CD4-positive, alpha-beta memory T cell (primary cell): ENCODE results near the gene VAX1. TPM values are rescaled to one million over a fixed set of nuclear protein-coding genes. Genes with fewer than 3 reads are reported as not detected.

Experiments used
- CTCF ChIA-PET: fragments of 350-600 bp; sonication (Branson Sonifier 250); formaldehyde crosslinking; loops from one replicate; lab custom pipeline; 2021; ENCODE audit warnings: inconsistent platforms; ENCODE audit not compliant: partially characterized antibody; lab: Charles Lee
- POLR2A ChIA-PET: fragments of 350-600 bp; sonication (Branson Sonifier 250); formaldehyde crosslinking; loops from one replicate; lab custom pipeline; 2021; ENCODE audit not compliant: partially characterized antibody; lab: Charles Lee
- DNase-seq, 5 donors: peaks; one replicate each; pipeline versions ENCODE4 v3.0.0 to v3.0.0-alpha.2; 2020 to 2022; ENCODE audit warnings: mixed read lengths in 1 of 5
- H3K27ac ChIP-seq: one replicate; pipeline ENCODE4 v1.7.0; 2013; ENCODE audit warnings: low read depth, low read length
- H3K27me3 ChIP-seq: 2 replicates; pipeline ENCODE4 v1.7.0; 2013; ENCODE audit warnings: mild to moderate bottlenecking, low read length, moderate library complexity; ENCODE audit not compliant: insufficient read depth
- H3K36me3 ChIP-seq: 2 replicates; pipeline ENCODE4 v1.7.0; 2013; ENCODE audit warnings: mild to moderate bottlenecking, low read length, moderate library complexity; ENCODE audit not compliant: insufficient read depth
- H3K4me1 ChIP-seq: 2 replicates; pipeline ENCODE4 v1.7.0; 2013; ENCODE audit warnings: mild to moderate bottlenecking, low read length, moderate library complexity; ENCODE audit not compliant: insufficient read depth
- H3K4me3 ChIP-seq, 2 donors: one replicate each; pipeline ENCODE4 v1.7.0; 2013; ENCODE audit warnings: low read length in 2 of 2, mild to moderate bottlenecking in 1 of 2
- H3K9me3 ChIP-seq, 2 donors: one replicate each; pipeline ENCODE4 v1.7.0; 2013; ENCODE audit warnings: low read length in 2 of 2, control low read depth in 1 of 2; ENCODE audit not compliant: control insufficient read depth in 1 of 2
- H3K27ac Mint-ChIP-seq, 7 donors: one replicate each; pipeline ENCODE4 v1.8.0; 2020 to 2021; ENCODE audit warnings: mixed read lengths in 7 of 7, mild to moderate bottlenecking in 6 of 7, inconsistent platforms in 3 of 7, moderate library complexity in 3 of 7
- H3K27me3 Mint-ChIP-seq, 2 donors: one replicate each; pipeline ENCODE4 v1.8.0; 2020 to 2021; ENCODE audit warnings: mixed read lengths in 2 of 2
- H3K36me3 Mint-ChIP-seq, 2 donors: one replicate each; pipeline ENCODE4 v1.8.0; 2020 to 2021; ENCODE audit warnings: mixed read lengths in 2 of 2, inconsistent platforms in 1 of 2, mild to moderate bottlenecking in 1 of 2
- H3K4me1 Mint-ChIP-seq, 4 donors: one replicate each; pipeline ENCODE4 v1.8.0; 2020 to 2021; ENCODE audit warnings: mixed read lengths in 4 of 4, mild to moderate bottlenecking in 1 of 4
- H3K4me3 Mint-ChIP-seq, 8 donors: one replicate each; pipeline ENCODE4 v1.8.0; 2020 to 2021; ENCODE audit warnings: mixed read lengths in 8 of 8, mild to moderate bottlenecking in 7 of 8, moderate library complexity in 6 of 8, inconsistent platforms in 3 of 8
- H3K9me3 Mint-ChIP-seq, 8 donors: one replicate each; pipeline ENCODE4 v1.8.0; 2020 to 2021; ENCODE audit warnings: mixed read lengths in 8 of 8, mild to moderate bottlenecking in 5 of 8, inconsistent platforms in 3 of 8, moderate library complexity in 1 of 8
- intact Hi-C: fragments of 100-400 bp; cut with micrococcal nuclease; formaldehyde crosslinking; loops from one replicate; pipeline ENCODE4 v1.15.1; 2023
- polyA plus RNA-seq, 2 donors: library from polyadenylated mRNA; unstranded; fragments of 300-500 nt; fragmentation: Illumina TruSeq; gene quantifications; one replicate each; pipeline ENCODE4 v1.2.3, GENCODE V29; 2021
- total RNA-seq, 2 experiments: library from RNA; stranded (reverse); gene quantifications; one replicate each; pipeline ENCODE4 v1.2.3, GENCODE V29; 2021

VAX1 gene
- total and polyA plus RNA-seq, 4 experiments from 2014 or later: not detected

- Mint-ChIP-seq H3K27ac (no peak overlapping the region), H3K36me3 (no peaks in the 10 kb centered on the region), H3K4me1 (peaks cover 6 to 21% (median 8%) of the 10 kb centered on the region in 4 donors), H3K27me3 (peaks cover 66 to 72% of the 10 kb centered on the region in 2 donors), H3K9me3 (peaks cover 0 to 15% (median 2%) of the 10 kb centered on the region in 8 donors), H3K4me3 (no peak overlapping the region)
- ChIA-PET POLR2A (no interaction called here), CTCF (interaction anchor here (2.0 to 3.4 kb wide), 2 partner anchors 10 to 17 kb away, joined by 10 to 31 read pairs; no protein-coding TSS in a partner anchor)
- H3K27me3 ChIP-seq: peaks cover 24% of the 10 kb centered on the region
- intact Hi-C loops: no loop called here
- peaks cover 10% of the 10 kb centered on the region for H3K4me1 ChIP-seq
- no peak for DNase-seq
- H3K27ac ChIP-seq: no peak overlapping the region
- H3K4me3 ChIP-seq: no peak overlapping the region
- H3K36me3 ChIP-seq: no peaks in the 10 kb centered on the region
- H3K9me3 ChIP-seq: no peaks in the 10 kb centered on the region
These were observed 20.2 kb upstream of the VAX1 start for GRCh38 chr10:117158297-117158696.

DNA sequence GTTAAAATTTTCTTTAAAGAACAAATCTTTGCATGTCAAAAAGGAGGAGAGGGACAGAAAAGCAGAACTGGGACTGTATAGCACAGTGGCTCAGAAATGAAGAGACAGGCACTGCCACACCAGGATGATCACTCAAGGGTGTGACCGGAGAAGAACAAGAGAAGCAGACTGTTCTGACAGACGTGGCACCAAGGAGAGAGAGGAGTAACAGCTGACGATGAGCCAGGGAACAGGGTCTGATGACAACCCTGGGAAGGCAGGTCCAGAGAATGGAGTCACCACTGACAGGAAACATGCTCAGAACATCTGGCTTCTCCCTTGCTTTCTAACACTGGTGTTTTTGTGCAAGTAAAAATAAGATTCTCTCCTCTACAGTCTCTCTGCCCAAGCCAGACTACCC, 14.6 kb upstream of the VAX1 start:
- no peaks in the 10 kb centered on the region for H3K9me3 ChIP-seq
- ChIA-PET POLR2A (no interaction called here), CTCF (no interaction called here)
- intact Hi-C loops: no loop called here
- no peak overlapping the region for H3K4me3 ChIP-seq
- Mint-ChIP-seq H3K4me3 (no peak overlapping the region), H3K9me3 (peaks cover 0 to 4% (median 0%) of the 10 kb centered on the region in 8 donors), H3K27ac (no peak overlapping the region), H3K27me3 (peaks cover 39 to 54% of the 10 kb centered on the region in 2 donors), H3K4me1 (no peaks in the 10 kb centered on the region), H3K36me3 (no peaks in the 10 kb centered on the region)
- no peak overlapping the region for H3K27ac ChIP-seq
- no peaks in the 10 kb centered on the region for H3K36me3 ChIP-seq
- DNase-seq: no peak
- no peaks in the 10 kb centered on the region for H3K4me1 ChIP-seq
- peaks cover 4% of the 10 kb centered on the region for H3K27me3 ChIP-seq

DNA sequence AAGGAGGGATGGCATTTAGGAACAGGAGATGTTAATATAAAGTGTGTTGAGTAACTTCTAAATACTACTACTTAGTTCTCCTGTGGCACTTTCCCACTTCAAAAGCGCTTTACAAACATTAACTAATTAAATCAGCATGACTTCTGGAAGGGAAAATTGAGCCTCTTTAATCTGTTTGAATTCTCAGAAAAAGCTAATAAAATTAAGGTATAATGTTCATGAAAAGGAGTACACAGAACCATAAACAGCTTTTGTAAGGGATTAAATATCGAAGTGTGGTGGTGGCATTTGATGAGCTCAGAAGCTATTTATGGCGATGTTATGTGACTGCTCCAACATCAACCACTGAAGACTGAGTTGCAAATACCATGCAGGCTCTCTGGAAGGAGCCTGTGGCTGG, 10.2 kb upstream of the VAX1 start:
- Histone ChIP-seq H3K4me3 (no peak overlapping the region), H3K4me1 (no peaks in the 10 kb centered on the region), H3K27ac (no peak overlapping the region), H3K27me3 (peaks cover 5% of the 10 kb centered on the region), H3K9me3 (no peaks in the 10 kb centered on the region), H3K36me3 (no peaks in the 10 kb centered on the region)
- no peak overlapping the region for H3K4me3 Mint-ChIP-seq
- peaks cover 15 to 40% of the 10 kb centered on the region in 2 donors for H3K27me3 Mint-ChIP-seq
- intact Hi-C loops: no loop called here
- CTCF ChIA-PET: interaction anchor here (1.1 to 1.3 kb wide), 2 partner anchors 19 to 28 kb away, joined by 4 to 5 read pairs; no protein-coding TSS in a partner anchor
- no peak for DNase-seq
- peaks cover 0 to 9% (median 4%) of the 10 kb centered on the region in 8 donors for H3K9me3 Mint-ChIP-seq
- POLR2A ChIA-PET: no interaction called here
- H3K27ac Mint-ChIP-seq: no peak overlapping the region
- H3K4me1 Mint-ChIP-seq: no peaks in the 10 kb centered on the region
- H3K36me3 Mint-ChIP-seq: no peaks in the 10 kb centered on the region

DNA sequence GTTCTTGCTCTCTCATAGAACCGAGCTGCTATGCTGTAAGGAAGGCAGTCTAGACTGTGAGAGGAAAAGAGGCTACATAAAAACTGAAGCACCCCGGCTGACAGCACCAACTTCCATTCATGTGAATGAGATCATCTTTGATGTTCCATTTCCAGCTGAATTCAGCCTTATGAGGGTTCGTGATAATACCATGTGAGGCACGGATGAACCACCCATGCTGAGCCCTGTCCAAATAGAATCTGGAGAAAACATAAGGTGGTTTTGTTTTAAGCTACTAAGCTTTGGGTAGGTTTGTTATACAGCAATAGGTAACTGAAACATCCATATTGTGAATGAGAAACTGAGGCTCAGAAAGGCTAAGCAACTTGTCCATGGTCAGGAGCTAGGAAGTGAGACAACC, 6.9 kb upstream of the VAX1 start:
- H3K27me3 Mint-ChIP-seq: peaks cover 34 to 46% of the 10 kb centered on the region in 2 donors
- POLR2A ChIA-PET: no interaction called here
- peaks cover 5% of the 10 kb centered on the region for H3K27me3 ChIP-seq

DNA sequence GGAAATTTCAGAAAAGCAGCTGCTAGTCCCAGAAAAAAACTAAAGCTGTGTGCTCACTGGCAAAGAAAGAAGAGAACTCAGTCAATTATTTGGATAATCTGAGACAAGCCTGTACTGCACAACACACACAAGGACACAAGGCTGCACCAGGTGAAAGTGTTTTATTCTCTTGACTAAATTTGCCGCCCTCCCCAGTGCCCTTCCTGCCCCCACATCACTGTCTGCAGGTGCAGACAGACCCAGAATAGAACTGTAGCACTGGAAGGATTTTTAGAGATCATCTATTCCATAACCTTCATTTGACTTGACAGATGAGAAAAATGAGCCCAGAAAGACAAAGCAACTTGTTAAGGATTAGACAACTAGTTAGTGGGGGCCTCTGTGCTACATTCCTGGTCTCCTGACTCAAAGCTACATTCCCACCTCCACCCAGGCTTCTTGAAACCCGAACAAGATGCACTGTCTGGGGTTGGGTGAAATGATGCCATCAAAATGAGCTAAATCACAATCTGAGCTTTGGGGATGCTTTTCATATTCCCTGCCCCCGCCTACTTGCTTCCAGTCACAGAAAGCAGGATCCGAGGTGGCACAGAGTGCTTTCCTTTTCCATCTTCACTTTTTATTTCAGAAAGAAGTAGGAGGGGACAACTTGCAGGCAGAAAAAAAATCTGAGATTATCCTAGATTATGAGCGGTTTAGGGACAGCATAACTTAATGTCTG, 5.2 kb upstream of the VAX1 start:
- intact Hi-C loops: no loop called here
- peaks cover 1 to 10% (median 4%) of the 10 kb centered on the region in 4 donors for H3K4me1 Mint-ChIP-seq
- H3K27me3 Mint-ChIP-seq: peaks cover 41 to 48% of the 10 kb centered on the region in 2 donors
- H3K9me3 Mint-ChIP-seq: peaks cover 0 to 14% (median 6%) of the 10 kb centered on the region in 8 donors
- ChIA-PET CTCF (interaction anchor here (1.1 kb wide), 1 partner anchor 24 kb away, joined by 3 read pairs; no protein-coding TSS in a partner anchor), POLR2A (no interaction called here)
- Histone ChIP-seq H3K27me3 (peaks cover 13% of the 10 kb centered on the region), H3K36me3 (no peaks in the 10 kb centered on the region), H3K4me3 (no peak overlapping the region), H3K27ac (no peak overlapping the region), H3K4me1 (no peaks in the 10 kb centered on the region), H3K9me3 (no peaks in the 10 kb centered on the region)
- DNase-seq: no peak
- no peak overlapping the region for H3K4me3 Mint-ChIP-seq
- no peaks in the 10 kb centered on the region for H3K36me3 Mint-ChIP-seq
- no peak overlapping the region for H3K27ac Mint-ChIP-seq

More for the DNA sequence above, 6.9 kb upstream of the VAX1 start:
- Histone ChIP-seq H3K36me3 (no peaks in the 10 kb centered on the region), H3K4me3 (no peak overlapping the region), H3K9me3 (no peaks in the 10 kb centered on the region), H3K27ac (no peak overlapping the region), H3K4me1 (no peaks in the 10 kb centered on the region)
- intact Hi-C loops: no loop called here
- H3K4me1 Mint-ChIP-seq: peaks cover 0 to 1% (median 0%) of the 10 kb centered on the region in 4 donors
- peaks cover 0 to 13% (median 6%) of the 10 kb centered on the region in 8 donors for H3K9me3 Mint-ChIP-seq
- H3K27ac Mint-ChIP-seq: no peak overlapping the region
- CTCF ChIA-PET: interaction anchor here (2.3 kb wide), 1 partner anchor 30 kb away, joined by 10 read pairs; no protein-coding TSS in a partner anchor
- DNase-seq: no peak
- H3K4me3 Mint-ChIP-seq: no peak overlapping the region
- H3K36me3 Mint-ChIP-seq: no peaks in the 10 kb centered on the region

DNA sequence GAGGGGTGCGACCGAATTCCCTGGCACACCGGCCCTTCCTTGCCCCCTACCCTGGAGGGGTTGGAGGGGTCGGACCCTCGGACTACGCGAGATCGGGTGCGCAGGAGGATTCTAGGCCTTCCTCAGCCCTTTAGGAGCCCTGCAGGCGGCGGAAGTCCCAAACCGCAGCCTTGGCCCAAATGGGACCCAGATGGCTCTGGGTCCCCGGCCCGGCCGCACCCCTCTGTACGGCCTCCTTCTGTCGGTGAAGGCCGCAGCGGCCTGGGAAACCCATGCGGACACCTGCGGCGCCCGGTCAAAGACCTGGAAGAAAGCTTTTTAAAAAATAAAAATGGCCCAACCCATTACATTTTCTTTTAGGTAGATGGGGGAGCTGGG, 2.4 kb upstream of the VAX1 start:
- peaks cover 3 to 19% (median 9%) of the 10 kb centered on the region in 4 donors for H3K4me1 Mint-ChIP-seq
- ChIA-PET CTCF (interaction anchor here (2.3 kb wide), 1 partner anchor 34 kb away, joined by 7 read pairs; no protein-coding TSS in a partner anchor), POLR2A (no interaction called here)
- Histone ChIP-seq H3K27me3 (peaks cover 23% of the 10 kb centered on the region), H3K4me3 (no peak overlapping the region), H3K4me1 (no peaks in the 10 kb centered on the region), H3K9me3 (no peaks in the 10 kb centered on the region), H3K36me3 (no peaks in the 10 kb centered on the region), H3K27ac (no peak overlapping the region)
- H3K27me3 Mint-ChIP-seq: peaks cover 50 to 51% of the 10 kb centered on the region in 2 donors
- no peaks in the 10 kb centered on the region for H3K36me3 Mint-ChIP-seq
- H3K4me3 Mint-ChIP-seq: no peak overlapping the region
- H3K9me3 Mint-ChIP-seq: peaks cover 0 to 14% (median 6%) of the 10 kb centered on the region in 8 donors
- intact Hi-C loops: no loop called here
- no peak overlapping the region for H3K27ac Mint-ChIP-seq
- DNase-seq: no peak
